ENCODE results near the gene LYZL1.
"Not testable (repeated sequence)": the region's sequence is repeated elsewhere in the genome, so short reads cannot be mapped to it uniquely, and the experiment has no call there.

LYZL1 gene

DNA sequence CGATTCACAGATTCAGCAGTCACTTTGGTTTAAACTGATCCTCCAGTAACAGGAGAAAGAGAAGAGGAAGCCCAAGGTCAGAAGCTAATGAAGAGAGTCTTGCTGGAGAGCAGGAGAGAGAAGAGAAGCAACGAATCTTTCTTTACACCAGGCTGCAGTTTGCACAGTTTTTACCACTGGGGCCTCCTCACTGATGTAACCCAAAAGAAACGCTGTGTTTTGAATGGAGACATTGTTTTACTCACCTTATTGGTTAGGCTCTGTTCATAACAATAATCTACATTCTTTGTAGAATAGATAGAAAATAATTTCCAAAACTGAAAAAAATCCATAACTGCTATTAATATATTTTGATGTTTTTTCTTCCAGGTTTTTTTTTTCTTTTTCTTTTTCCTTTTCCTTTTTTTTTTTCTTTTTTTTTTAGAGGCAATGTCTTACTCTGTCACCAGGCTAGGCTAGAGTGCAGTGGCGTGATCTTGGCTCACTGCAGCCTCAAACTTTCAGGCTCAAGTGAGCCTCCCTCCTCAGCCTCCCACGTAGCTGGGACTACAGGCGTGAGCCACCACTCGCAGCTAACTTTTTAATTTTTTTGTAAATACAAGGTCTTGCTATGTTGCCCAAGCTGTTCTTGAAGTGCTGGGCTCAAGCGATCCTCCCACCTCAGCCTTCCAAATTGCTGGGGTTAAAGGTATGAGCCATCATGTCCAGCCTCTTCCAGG is 27.6 kb downstream of the LYZL1 start:
- TF ChIP-seq, protein P1, sequence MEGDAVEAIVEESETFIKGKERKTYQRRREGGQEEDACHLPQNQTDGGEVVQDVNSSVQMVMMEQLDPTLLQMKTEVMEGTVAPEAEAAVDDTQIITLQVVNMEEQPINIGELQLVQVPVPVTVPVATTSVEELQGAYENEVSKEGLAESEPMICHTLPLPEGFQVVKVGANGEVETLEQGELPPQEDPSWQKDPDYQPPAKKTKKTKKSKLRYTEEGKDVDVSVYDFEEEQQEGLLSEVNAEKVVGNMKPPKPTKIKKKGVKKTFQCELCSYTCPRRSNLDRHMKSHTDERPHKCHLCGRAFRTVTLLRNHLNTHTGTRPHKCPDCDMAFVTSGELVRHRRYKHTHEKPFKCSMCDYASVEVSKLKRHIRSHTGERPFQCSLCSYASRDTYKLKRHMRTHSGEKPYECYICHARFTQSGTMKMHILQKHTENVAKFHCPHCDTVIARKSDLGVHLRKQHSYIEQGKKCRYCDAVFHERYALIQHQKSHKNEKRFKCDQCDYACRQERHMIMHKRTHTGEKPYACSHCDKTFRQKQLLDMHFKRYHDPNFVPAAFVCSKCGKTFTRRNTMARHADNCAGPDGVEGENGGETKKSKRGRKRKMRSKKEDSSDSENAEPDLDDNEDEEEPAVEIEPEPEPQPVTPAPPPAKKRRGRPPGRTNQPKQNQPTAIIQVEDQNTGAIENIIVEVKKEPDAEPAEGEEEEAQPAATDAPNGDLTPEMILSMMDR (IDR thresholded peaks at IDR 0.05), result no peak
- H3K4me3 ChIP-seq, result no peak overlapping the region
- no peak overlapping the region for H3K27ac ChIP-seq
- no peak for DNase-seq (ENCODE audit: low spot score)

DNA sequence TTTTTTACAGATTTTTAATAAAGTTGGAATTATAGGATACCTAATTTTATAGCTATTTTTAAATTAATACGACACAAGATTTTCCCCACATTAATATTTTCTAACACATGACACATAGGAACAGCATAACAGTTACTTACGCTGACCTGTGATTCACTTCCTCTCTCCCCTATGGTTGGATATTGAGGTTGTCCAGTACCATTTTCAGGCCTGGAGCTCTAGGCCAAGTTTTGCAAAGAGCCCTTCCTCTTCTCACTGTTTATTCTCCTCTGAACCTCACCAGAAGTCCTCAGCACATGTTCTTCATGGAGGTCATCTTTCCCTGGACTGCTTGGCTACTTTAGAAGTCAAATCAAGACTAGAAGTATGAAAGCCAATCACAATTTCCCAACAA is 28.2 kb downstream of the LYZL1 start:
- DNase-seq (ENCODE audit: low spot score), result no peak
- TF ChIP-seq, protein P1 (IDR thresholded peaks at IDR 0.05), result no peak

DNA sequence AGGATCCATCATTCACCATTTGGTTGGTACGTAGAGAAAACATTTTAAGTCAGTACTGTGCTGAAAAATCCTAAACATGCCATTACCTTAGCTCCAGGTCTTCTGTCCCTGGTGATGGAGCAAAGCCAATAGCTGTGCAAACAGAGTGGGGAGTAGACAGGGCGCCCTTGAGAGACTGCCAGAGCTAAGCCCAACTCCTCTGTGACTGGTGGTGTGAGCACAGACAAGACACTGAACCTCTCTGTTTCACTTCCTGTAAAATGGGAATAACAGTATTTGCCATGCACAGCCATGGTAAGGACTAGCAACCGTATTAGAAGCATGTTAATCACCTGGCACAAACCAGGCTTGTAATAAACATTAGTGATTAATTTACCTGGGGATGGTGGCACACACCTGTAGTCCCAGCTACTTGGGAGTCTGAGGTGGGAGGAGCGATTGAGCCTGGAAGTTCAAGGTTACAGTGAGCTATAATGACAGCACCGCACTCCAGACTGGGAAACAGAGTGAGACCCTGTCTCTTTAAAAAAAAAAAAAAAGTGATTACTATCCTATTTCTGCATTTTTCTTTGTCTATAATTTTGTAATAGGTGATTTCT is 28.7 kb downstream of the LYZL1 start:
- H3K27ac ChIP-seq, result no peak overlapping the region
- TF ChIP-seq, protein P1 (IDR thresholded peaks at IDR 0.05), result no peak
- DNase-seq (ENCODE audit: low spot score), result no peak
- no peak overlapping the region for H3K4me3 ChIP-seq

More for the DNA sequence above, 28.2 kb downstream of the LYZL1 start:
- no peak overlapping the region for H3K4me3 ChIP-seq
- no peak overlapping the region for H3K27ac ChIP-seq

DNA sequence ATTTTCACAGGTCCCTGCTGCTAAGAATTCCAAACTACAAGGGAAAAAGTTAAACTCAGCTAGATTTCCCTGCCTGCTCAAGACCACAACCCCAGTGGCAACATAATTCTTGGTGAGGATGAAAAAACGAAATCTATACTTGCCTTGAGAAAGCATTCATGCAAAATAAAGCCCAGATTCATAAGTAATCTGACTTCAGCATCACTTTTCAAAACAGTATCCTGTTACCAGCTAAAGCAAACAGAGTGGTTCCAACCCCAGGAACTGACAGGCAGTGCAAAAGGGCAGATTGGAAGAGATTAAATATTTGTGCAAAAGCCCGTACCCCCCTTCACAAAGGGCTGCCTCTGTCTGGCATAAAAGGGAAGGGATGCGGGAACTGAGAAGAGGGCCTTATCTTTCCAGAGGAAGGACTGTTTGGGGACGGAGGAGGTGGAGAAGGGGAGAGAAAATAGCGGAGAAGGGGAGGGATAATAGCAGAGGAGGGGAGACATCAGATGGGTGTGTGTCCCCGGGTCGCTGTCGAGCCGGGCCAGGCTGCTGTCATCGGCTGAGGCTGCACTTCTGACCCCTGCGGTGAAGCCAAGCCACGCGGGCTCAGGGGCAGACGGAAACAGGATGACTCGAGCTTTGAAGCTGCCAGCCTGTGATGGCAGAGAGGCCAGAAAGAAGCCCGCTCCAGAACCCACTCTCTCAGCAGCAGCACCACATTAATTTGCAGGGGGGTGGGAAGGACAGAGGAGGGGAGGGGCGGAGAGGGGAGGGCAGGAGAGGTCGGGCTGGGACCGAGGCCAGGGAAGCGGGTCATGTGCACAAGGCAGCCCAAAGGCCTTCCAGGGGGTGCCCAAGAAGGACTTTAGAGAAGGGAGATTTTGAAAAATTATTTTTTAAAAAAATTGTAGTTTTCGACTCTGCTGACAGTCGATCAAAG is 29.5 kb downstream of the LYZL1 start:
- H3K27ac ChIP-seq; DNase-seq (ENCODE audit: low spot score): not testable (repeated sequence)
- peak overlapping the region; percentile 40 for H3K4me3 ChIP-seq

DNA sequence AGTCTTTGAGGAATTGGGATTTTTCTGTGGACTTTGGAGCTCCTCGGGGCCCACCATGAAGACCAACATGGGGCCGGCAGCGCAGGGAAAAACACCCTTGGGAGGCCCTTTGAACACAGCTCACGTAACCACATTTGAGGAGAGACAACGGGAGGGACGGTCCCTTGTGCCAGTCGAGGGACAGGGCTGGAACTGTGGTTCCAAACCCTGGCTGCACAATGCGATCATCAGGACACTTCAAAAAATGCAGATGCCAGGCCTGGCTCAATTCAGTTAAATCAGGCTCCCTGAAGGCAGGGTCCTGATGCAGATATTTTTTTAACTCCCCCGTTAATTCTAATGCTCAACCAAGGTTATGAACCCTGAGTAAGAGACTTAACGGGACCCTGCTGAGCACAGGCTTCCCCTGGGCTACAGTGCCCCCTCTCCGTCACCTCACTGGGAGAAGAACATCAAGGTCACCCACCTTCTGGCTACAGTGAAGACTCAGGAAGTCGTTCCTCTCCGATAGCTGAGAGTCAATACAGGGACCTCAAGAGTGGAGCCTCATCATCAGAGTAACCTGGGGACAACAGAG is 30.4 kb downstream of the LYZL1 start:
- DNase-seq (ENCODE audit: low spot score), result no peak
- Histone ChIP-seq H3K27ac (no peak overlapping the region), H3K4me3 (no peak overlapping the region)
- TF ChIP-seq, protein P1 (IDR thresholded peaks at IDR 0.05), result no peak

DNA sequence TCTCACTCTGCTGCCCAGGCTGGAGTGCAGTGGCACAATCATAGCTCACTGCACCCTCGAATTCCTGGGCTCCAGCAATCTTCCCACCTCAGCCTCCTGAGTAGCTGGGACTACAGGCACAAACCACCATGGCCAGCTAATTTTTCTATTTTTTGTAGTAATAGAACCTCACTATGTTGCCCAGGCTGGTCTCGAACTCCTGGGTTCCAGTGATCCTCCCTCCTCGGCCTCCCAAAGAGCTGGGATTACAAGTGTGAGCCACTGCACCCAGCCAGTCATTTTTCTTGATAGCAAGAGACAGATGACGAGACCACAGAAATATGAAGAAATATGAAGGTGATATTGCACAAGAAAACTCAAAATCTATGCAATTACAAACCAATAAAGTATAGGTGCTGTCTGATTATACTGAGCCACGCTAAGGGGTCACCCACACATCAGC is 31.8 kb downstream of the LYZL1 start:
- H3K4me3 ChIP-seq; DNase-seq (ENCODE audit: low spot score); H3K27ac ChIP-seq: not testable (repeated sequence)

DNA sequence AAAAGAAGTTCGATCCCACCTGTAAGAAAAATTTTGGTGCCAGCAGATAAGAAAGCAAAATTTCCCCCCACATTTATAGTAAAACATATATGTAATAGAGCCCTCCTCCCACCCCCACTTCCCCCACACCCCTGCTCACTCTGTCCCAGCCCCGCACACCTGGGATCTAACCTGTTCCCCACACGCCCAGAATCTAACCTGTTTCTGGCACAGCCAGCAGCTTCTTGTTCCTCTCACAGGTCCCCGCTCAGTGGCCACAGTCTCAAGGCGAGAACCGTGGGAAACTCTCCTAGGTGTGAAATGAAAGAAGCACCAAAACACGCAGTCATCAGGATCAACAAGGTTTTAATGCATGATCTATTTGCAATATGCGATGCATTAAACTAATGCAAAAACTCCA is 32.8 kb downstream of the LYZL1 start:
- TF ChIP-seq, protein P1 (IDR thresholded peaks at IDR 0.05), result no peak
- DNase-seq (ENCODE audit: low spot score), result no peak
- H3K27ac ChIP-seq, result no peak overlapping the region
- no peak overlapping the region for H3K4me3 ChIP-seq
